Activated T-cell treated with anti-CD3 and anti-CD28 coated beads for 4 hours (primary cell): Measurements from ENCODE around the gene JARID2.

Experiments
- DNase-seq: peaks from one replicate; pipeline ENCODE4 v3.0.0-alpha.2; 2020

The JARID2 gene

GRCh38 chr6:15477746-15478145 is 231.9 kb downstream of the JARID2 start:
- DNase-seq, result no peak

GRCh38 chr6:15479761-15480160 is 233.9 kb downstream of the JARID2 start:
- DNase-seq, result no peak

DNA sequence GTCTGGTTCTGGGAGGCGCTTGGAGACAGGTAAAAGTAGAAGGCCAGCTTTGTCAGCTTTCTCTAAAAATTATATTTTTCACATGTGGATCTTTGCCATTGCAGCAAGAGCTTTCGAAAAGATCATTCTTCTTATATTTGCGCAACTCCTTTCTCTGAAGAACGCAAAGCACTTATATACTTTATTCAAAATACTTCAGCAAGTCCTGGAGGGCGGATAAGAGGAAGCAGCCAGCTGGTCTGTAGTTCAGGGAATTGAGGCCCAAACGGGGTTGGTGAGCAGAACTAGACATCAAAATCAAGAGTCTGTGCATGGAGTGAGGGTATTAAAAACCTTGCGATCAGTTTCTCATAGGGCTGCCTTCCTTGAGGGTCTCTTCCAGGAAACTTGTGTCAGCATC is 234.7 kb downstream of the JARID2 start:
- no peak for DNase-seq

DNA sequence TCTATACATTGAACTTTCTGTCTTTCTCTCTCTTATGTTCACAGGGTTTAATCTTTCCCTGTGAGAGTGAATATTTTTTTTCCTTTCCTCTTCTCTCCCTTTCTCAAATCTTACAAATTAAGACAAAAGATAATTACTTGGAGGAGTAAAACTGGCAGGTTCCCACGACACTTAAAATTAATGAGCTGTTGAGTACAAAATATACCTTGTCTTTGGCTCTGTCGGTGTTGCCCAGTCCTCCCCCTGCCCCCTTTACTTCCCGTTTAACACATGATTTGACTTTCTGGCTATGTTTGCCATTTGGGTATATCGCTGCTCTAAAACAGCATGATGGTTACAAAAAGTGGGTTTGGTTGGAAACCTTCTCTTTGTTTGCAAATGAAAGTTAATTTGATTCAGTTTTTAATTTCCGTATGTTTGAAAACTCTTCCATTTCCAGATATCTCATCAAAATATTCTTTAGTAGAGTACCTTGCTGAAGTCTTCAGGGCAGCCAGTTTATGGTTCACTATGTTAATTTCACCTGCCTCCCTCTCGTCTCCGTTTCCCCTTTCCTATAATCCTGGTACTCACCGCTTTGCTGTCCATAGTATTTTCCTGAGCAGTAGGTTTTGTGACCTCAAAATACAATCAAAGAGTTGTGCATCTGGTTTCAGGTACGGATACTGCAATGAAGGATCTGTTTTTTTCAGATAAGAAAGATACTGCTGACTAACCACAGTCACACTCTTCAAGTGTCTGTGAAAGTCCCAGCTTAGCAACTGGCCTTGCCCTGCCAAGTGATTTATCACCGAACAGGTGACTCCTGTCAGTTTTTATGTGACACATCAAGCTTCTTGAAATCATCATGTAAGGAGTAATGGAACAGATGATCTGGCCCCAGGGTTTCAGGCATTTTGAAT is 235.8 kb downstream of the JARID2 start:
- DNase-seq, result no peak

DNA sequence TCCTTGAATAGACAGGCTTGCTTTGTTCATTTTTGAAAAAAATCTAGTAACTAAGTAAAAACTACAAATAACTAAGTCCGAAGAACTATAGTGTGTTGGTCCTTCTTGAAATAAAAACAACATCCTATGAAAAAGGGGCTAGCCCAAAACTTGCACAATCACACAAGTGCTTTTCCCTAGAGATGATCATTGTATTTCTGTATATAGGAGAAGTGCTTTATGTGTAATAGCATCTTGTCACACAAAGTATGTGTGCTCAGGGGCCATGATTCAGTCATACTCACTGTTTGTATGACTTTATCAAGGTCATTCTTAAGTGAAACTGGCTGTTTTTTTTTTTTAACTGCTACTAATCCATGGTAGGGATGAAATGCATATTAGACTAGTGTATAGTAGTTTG is 237.2 kb downstream of the JARID2 start:
- DNase-seq, result no peak

GRCh38 chr6:15484140-15484539 is 238.3 kb downstream of the JARID2 start:
- no peak for DNase-seq

GRCh38 chr6:15484821-15485220 is 239.0 kb downstream of the JARID2 start:
- DNase-seq, result no peak

- no peak for DNase-seq
Observed at GRCh38 chr6:15485936-15486335, 240.1 kb downstream of the JARID2 start.

DNA sequence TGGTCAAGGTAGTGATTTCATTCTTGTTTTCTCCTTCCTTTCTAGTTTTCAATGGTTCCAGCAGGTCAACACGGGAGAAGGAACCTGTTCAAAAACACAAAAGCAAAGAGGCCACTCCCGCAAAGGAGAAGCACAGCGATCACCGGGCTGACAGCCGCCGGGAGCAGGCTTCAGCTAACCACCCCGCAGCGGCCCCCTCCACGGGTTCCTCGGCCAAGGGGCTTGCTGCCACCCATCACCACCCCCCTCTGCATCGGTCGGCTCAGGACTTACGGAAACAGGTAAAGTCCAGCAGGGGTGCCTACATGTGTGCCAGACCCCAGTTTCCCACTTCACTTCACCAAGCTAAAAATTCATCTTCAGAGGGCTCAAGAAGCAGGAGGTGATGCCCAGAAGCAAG is 241.4 kb downstream of the JARID2 start:
- DNase-seq, result no peak

GRCh38 chr6:15489261-15489962 is 243.5 kb downstream of the JARID2 start:
- DNase-seq, result no peak

- no peak for DNase-seq
Observed at GRCh38 chr6:15490242-15491100, 244.6 kb downstream of the JARID2 start.

- peak; percentile 61 for DNase-seq
Observed at GRCh38 chr6:15491255-15491985, 245.6 kb downstream of the JARID2 start.

GRCh38 chr6:15491986-15492269 is 246.1 kb downstream of the JARID2 start:
- DNase-seq, result no peak

DNA sequence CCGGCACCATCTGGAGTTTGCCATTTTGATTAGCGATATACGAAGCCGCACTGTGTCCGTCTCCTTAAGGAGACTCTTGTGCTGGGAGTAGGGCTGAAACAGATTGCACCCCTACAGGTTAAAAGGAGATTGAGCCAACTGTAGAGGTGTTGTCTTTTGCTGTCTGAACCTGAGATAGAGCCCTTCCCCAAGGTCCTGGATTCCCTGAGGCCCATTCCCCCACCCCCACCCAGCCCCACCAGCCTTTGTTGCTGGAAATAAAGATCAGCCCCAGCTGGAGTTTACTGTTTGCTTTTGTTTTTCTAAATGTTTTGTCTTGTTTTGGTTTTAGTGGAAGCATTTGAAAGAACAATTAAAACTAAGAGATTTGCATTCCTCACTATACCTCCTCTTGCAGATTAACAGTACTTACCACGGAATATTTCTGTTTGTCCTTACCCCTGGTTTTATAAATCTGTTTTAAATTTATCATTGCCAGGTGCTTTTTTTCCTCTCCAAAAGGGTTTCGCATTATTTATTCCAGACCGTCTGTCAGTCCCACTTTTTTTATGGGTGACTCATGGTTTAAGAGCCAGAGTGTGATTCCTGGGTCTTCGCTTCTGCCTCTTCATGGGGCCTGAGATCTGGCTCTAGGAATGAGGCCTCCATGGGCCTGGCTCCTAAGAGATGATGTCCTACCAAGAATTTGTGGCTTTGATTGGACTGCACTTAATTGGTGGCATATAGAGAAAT is 247.7 kb downstream of the JARID2 start:
- DNase-seq, result no peak

- no peak for DNase-seq
Observed at GRCh38 chr6:15495375-15495901, 249.6 kb downstream of the JARID2 start.

- DNase-seq, result no peak
Observed at GRCh38 chr6:15496345-15497131, 250.7 kb downstream of the JARID2 start.

GRCh38 chr6:15498640-15499039 is 252.8 kb downstream of the JARID2 start:
- DNase-seq, result no peak

DNA sequence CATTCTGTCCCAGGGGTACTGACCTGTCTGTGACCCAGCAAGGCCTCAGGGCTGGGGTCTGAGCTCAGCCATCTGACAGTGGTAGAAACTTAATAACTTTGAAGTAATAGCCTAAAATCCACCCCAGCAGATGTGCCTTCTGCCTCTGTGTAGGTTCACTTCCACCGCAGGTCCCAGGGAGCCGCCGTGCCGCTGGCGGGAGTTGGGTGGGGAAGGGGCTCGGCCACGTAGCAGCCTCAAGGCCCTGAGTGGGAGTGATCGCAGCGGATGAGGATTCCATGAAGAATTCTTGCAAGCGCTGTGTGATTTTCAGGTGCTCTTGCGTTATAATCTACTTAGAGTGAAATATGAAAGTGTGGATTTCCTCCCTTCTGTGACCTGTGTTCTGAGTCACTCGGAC is 253.3 kb downstream of the JARID2 start:
- no peak for DNase-seq

- DNase-seq, result no peak
Observed at GRCh38 chr6:15499591-15499990, 253.7 kb downstream of the JARID2 start.

- no peak for DNase-seq
Observed at GRCh38 chr6:15500078-15500740, 254.3 kb downstream of the JARID2 start.
